Sigmoid colon (tissue), 4 donors: ENCODE measurements around the gene ATP6AP1.
A peak's percentile ranks its signal among the peaks of the same experiment; 100 is the strongest.

Experiments used
- POLR2AphosphoS5 ChIP-seq, 4 donors: sonication (generic); formaldehyde crosslinking; IDR thresholded peaks; one replicate each; pipeline ENCODE4 v1.6.1; 2017; ENCODE audit warnings: antibody characterized with exemption in 4 of 4
- TF ChIP-seq, protein P1 (sequence below), 4 experiments: fragments of 450-650 bp in 3 of 4; fragments of 200-600 bp in 1 of 4; IDR thresholded peaks; one replicate each; pipeline ENCODE4 v1.5.1; 2016 to 2019; ENCODE audit warnings: antibody characterized with exemption in 4 of 4, mild to moderate bottlenecking in 3 of 4, moderate library complexity in 2 of 4

DNA sequence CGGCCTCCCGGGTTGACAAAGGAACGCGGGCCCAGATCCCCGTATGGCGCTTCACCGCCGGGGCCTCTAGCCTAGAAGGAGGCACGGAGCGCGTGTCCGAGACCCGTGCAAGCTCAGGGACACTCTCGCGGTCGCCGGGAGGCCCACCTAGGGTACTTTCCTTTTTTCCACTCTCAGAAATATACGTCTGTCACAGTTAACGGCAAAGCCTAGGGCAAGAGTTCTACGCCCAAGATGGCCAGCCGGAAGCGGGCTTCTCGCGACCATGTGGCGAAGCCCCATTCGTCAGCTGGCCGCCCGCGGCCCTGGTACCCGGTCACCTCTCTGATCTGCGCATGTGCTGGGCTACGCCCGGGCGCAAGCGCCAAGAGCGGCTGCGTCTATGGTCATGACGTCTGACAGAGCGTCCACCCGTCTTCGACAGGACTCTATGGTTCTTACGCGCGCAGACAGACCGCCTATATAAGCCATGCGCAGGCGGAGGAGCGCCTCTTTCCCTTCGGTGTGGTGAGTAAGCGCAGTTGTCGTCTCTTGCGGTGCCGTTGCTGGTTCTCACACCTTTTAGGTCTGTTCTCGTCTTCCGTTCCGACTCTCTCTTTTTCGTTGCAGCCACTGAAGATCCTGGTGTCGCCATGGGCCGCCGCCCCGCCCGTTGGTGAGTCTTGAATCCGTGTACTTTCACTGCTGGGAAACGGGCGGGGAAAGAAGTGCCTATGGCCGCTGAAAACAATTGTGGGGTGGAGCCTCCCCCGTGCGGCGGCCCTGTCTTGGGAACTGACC, 30.4 kb upstream of the ATP6AP1 start, which contains the start of gene RPL10:
- TF ChIP-seq POLR2AphosphoS5 (IDR thresholded peaks at IDR 0.05), result peak; percentile 98 to 100 (median 100)
- TF ChIP-seq, protein P1, sequence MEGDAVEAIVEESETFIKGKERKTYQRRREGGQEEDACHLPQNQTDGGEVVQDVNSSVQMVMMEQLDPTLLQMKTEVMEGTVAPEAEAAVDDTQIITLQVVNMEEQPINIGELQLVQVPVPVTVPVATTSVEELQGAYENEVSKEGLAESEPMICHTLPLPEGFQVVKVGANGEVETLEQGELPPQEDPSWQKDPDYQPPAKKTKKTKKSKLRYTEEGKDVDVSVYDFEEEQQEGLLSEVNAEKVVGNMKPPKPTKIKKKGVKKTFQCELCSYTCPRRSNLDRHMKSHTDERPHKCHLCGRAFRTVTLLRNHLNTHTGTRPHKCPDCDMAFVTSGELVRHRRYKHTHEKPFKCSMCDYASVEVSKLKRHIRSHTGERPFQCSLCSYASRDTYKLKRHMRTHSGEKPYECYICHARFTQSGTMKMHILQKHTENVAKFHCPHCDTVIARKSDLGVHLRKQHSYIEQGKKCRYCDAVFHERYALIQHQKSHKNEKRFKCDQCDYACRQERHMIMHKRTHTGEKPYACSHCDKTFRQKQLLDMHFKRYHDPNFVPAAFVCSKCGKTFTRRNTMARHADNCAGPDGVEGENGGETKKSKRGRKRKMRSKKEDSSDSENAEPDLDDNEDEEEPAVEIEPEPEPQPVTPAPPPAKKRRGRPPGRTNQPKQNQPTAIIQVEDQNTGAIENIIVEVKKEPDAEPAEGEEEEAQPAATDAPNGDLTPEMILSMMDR (IDR thresholded peaks at IDR 0.05), result no peak
